Muscle layer of duodenum (tissue), 2 donors: ENCODE results near the gene PALLD.
"Not testable (repeated sequence)": the region's sequence is repeated elsewhere in the genome, so short reads cannot be mapped to it uniquely, and the experiment has no call there.

Experiments used
- H3K27ac ChIP-seq: one replicate; pipeline ENCODE4 v1.7.0; 2013; ENCODE audit warnings: mild to moderate bottlenecking, low read length
- H3K27me3 ChIP-seq: one replicate; pipeline ENCODE4 v1.7.0; 2013; ENCODE audit warnings: low read depth, mild to moderate bottlenecking, control low read depth, low read length
- H3K36me3 ChIP-seq, 2 donors: one replicate each; pipeline ENCODE4 v1.7.0; 2013; ENCODE audit warnings: low read length in 2 of 2, control low read depth in 1 of 2, mild to moderate bottlenecking in 1 of 2; ENCODE audit not compliant: insufficient read depth in 2 of 2, control insufficient read depth in 1 of 2
- H3K4me1 ChIP-seq, 2 donors: one replicate each; pipeline ENCODE4 v1.7.0; 2013; ENCODE audit warnings: low read length in 2 of 2, mild to moderate bottlenecking in 2 of 2, control low read depth in 1 of 2, moderate library complexity in 1 of 2; ENCODE audit not compliant: insufficient read depth in 2 of 2, control insufficient read depth in 1 of 2
- H3K4me3 ChIP-seq, 2 donors: one replicate each; pipeline ENCODE4 v1.7.0; 2013; ENCODE audit warnings: low read length in 2 of 2, low read depth in 1 of 2, mild to moderate bottlenecking in 1 of 2
- H3K9me3 ChIP-seq, 2 donors: one replicate each; pipeline ENCODE4 v1.7.0; 2013; ENCODE audit warnings: low read length in 2 of 2, control low read depth in 1 of 2, mild to moderate bottlenecking in 1 of 2; ENCODE audit not compliant: control insufficient read depth in 1 of 2
- donor health status: healthy.

PALLD gene

GRCh38 chr4:168797738-168798375, 301.0 kb downstream of the PALLD start:
- Histone ChIP-seq H3K27me3 (no peaks in the 10 kb centered on the region), H3K36me3 (no peaks in the 10 kb centered on the region), H3K4me1 (peaks cover 0 to 11% of the 10 kb centered on the region in 2 donors), H3K27ac (peak overlapping the region; percentile 34), H3K4me3 (no peak overlapping the region), H3K9me3 (no peaks in the 10 kb centered on the region)

GRCh38 chr4:168800926-168801325, 304.1 kb downstream of the PALLD start:
- Histone ChIP-seq H3K4me3 (no peak overlapping the region), H3K36me3 (no peaks in the 10 kb centered on the region), H3K9me3 (no peaks in the 10 kb centered on the region), H3K4me1 (peaks cover 7 to 11% of the 10 kb centered on the region in 2 donors), H3K27ac (no peak overlapping the region), H3K27me3 (no peaks in the 10 kb centered on the region)

- no peaks in the 10 kb centered on the region for H3K36me3 ChIP-seq
- H3K27ac ChIP-seq, result no peak overlapping the region
- no peaks in the 10 kb centered on the region for H3K27me3 ChIP-seq
- H3K9me3 ChIP-seq, result no peaks in the 10 kb centered on the region
- peaks cover 3 to 7% of the 10 kb centered on the region in 2 donors for H3K4me1 ChIP-seq
- H3K4me3 ChIP-seq, result no peak overlapping the region
These were observed 305.4 kb downstream of the PALLD start for GRCh38 chr4:168802222-168802621.

GRCh38 chr4:168803052-168803451, 306.2 kb downstream of the PALLD start:
- H3K27ac ChIP-seq, H3K36me3 ChIP-seq, H3K4me1 ChIP-seq, H3K9me3 ChIP-seq, H3K4me3 ChIP-seq, H3K27me3 ChIP-seq: not testable (repeated sequence)

- no peaks in the 10 kb centered on the region for H3K36me3 ChIP-seq
- H3K27me3 ChIP-seq, result no peaks in the 10 kb centered on the region
- H3K27ac ChIP-seq, result no peak overlapping the region
These were observed 306.9 kb downstream of the PALLD start for GRCh38 chr4:168803732-168804131.

GRCh38 chr4:168804146-168804545, 307.3 kb downstream of the PALLD start:
- peaks cover 0 to 7% of the 10 kb centered on the region in 2 donors for H3K4me1 ChIP-seq
- no peak overlapping the region for H3K27ac ChIP-seq
- H3K4me3 ChIP-seq, result no peak overlapping the region

More at GRCh38 chr4:168803732-168804131, 306.9 kb downstream of the PALLD start:
- Histone ChIP-seq H3K9me3 (no peaks in the 10 kb centered on the region), H3K4me3 (no peak overlapping the region), H3K4me1 (peaks cover 0 to 7% of the 10 kb centered on the region in 2 donors)

GRCh38 chr4:168805341-168805740, 308.5 kb downstream of the PALLD start:
- no peaks in the 10 kb centered on the region for H3K36me3 ChIP-seq
- H3K4me1 ChIP-seq, result peaks cover 0 to 7% of the 10 kb centered on the region in 2 donors
- no peaks in the 10 kb centered on the region for H3K27me3 ChIP-seq
- H3K4me3 ChIP-seq, result no peak overlapping the region
- H3K27ac ChIP-seq, result no peak overlapping the region
- no peaks in the 10 kb centered on the region for H3K9me3 ChIP-seq

More at GRCh38 chr4:168804146-168804545, 307.3 kb downstream of the PALLD start:
- Histone ChIP-seq H3K36me3 (no peaks in the 10 kb centered on the region), H3K27me3 (no peaks in the 10 kb centered on the region), H3K9me3 (no peaks in the 10 kb centered on the region)

GRCh38 chr4:168806247-168806646, 309.4 kb downstream of the PALLD start:
- H3K9me3 ChIP-seq, H3K36me3 ChIP-seq, H3K27me3 ChIP-seq, H3K27ac ChIP-seq, H3K4me3 ChIP-seq, H3K4me1 ChIP-seq: not testable (repeated sequence)

- Histone ChIP-seq H3K27me3 (no peaks in the 10 kb centered on the region), H3K27ac (no peak overlapping the region), H3K4me3 (no peak overlapping the region), H3K9me3 (no peaks in the 10 kb centered on the region), H3K4me1 (peaks cover 11 to 12% of the 10 kb centered on the region in 2 donors), H3K36me3 (no peaks in the 10 kb centered on the region)
These were observed 314.4 kb downstream of the PALLD start for GRCh38 chr4:168811207-168811606.

- peak overlapping the region; percentile 80 for H3K27ac ChIP-seq
- H3K9me3 ChIP-seq, result no peaks in the 10 kb centered on the region
- H3K36me3 ChIP-seq, result no peaks in the 10 kb centered on the region
- no peaks in the 10 kb centered on the region for H3K27me3 ChIP-seq
- H3K4me1 ChIP-seq, result peaks cover 13 to 14% of the 10 kb centered on the region in 2 donors
- H3K4me3 ChIP-seq, result no peak overlapping the region
These were observed 315.2 kb downstream of the PALLD start for GRCh38 chr4:168811786-168812651.

- Histone ChIP-seq H3K4me1 (peaks cover 21 to 22% of the 10 kb centered on the region in 2 donors), H3K9me3 (no peaks in the 10 kb centered on the region), H3K4me3 (no peak overlapping the region), H3K36me3 (no peaks in the 10 kb centered on the region), H3K27me3 (no peaks in the 10 kb centered on the region), H3K27ac (peak overlapping the region; percentile 80)
These were observed 316.0 kb downstream of the PALLD start for GRCh38 chr4:168812806-168813205.
